Endothelial cell of umbilical vein (primary cell): ENCODE measurements around the gene ZNF423.

Source experiments
- EZH2 ChIP-seq: IDR thresholded peaks from 2 replicates; pipeline ENCODE4 v1.6.1; 2012; ENCODE audit warnings: borderline replicate concordance, low read depth, mild to moderate bottlenecking, moderate library complexity, low read length, inconsistent platforms; ENCODE audit not compliant: severe bottlenecking
- POLR2A ChIP-seq: IDR thresholded peaks from 2 replicates; pipeline ENCODE4 v1.6.1; 2012; ENCODE audit warnings: low read depth, mild to moderate bottlenecking, control low read depth, low read length
- POLR2AphosphoS5 ChIP-seq: IDR thresholded peaks from 2 replicates; pipeline ENCODE4 v1.6.1; 2012; ENCODE audit warnings: low read depth, mild to moderate bottlenecking, control low read depth, low read length, moderate library complexity; ENCODE audit not compliant: insufficient read depth
- TF ChIP-seq, protein P1 (sequence below), 2 donors: IDR thresholded peaks; 1 replicate in 1 of 2; 2 replicates in 1 of 2; pipeline ENCODE4 v1.5.1; 2011; ENCODE audit warnings: low read length in 2 of 2, mild to moderate bottlenecking in 2 of 2, moderate library complexity in 2 of 2, control low read depth in 1 of 2, inconsistent platforms in 1 of 2, low read depth in 1 of 2; ENCODE audit not compliant: insufficient read depth in 1 of 2; ENCODE audit errors: extremely low read depth in 1 of 2
- TF ChIP-seq, protein P2 (sequence below): IDR thresholded peaks from 2 replicates; pipeline ENCODE4 v1.6.1; 2011; ENCODE audit not compliant: insufficient read depth, insufficient read length

DNA sequence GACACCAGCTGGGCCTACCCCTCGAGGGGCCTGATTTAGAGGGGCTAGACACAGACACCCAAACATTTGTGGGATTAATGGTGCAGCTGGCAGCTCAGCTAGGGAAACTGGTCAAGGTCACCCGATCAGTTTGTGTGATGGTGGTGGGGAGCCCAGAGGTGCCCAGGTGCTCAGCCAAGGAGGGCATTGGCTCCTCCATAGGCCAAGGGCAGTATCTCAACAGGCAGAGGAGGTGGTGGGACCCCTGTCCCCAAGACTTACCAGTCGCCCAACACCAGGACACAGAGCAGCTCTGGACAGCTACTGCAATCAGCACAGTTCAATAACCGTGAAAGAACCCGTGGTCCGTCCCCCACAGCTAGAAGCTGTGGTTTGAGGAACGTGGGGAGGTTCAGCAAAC lies 361.4 kb downstream of the ZNF423 start:
- TF ChIP-seq, protein P1, sequence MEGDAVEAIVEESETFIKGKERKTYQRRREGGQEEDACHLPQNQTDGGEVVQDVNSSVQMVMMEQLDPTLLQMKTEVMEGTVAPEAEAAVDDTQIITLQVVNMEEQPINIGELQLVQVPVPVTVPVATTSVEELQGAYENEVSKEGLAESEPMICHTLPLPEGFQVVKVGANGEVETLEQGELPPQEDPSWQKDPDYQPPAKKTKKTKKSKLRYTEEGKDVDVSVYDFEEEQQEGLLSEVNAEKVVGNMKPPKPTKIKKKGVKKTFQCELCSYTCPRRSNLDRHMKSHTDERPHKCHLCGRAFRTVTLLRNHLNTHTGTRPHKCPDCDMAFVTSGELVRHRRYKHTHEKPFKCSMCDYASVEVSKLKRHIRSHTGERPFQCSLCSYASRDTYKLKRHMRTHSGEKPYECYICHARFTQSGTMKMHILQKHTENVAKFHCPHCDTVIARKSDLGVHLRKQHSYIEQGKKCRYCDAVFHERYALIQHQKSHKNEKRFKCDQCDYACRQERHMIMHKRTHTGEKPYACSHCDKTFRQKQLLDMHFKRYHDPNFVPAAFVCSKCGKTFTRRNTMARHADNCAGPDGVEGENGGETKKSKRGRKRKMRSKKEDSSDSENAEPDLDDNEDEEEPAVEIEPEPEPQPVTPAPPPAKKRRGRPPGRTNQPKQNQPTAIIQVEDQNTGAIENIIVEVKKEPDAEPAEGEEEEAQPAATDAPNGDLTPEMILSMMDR (IDR thresholded peaks at IDR 0.05; ENCODE audit: extremely low read depth in 1 of 2, insufficient read depth in 1 of 2, low read depth in 1 of 2, low read length in 2 of 2): no peak
- TF ChIP-seq POLR2A (no peak), POLR2AphosphoS5 (no peak), EZH2 (no peak)
- TF ChIP-seq, protein P2, sequence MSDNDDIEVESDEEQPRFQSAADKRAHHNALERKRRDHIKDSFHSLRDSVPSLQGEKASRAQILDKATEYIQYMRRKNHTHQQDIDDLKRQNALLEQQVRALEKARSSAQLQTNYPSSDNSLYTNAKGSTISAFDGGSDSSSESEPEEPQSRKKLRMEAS: no peak
